ENCODE data around the gene MKRN1.
"Not testable (repeated sequence)": the region's sequence is repeated elsewhere in the genome, so short reads cannot be mapped to it uniquely, and the experiment has no call there.

MKRN1 gene

GRCh38 chr7:140484951-140485499 is 5.7 kb upstream of the MKRN1 start:
- no peak for DNase-seq

- no peak for DNase-seq
These were observed 5.2 kb upstream of the MKRN1 start for GRCh38 chr7:140484479-140484878.

GRCh38 chr7:140479739-140480084 is 407 bp upstream of the MKRN1 start:
- no peak for DNase-seq

- DNase-seq, result no peak
These were observed 851 bp downstream of the MKRN1 start for GRCh38 chr7:140478246-140479061.

DNA sequence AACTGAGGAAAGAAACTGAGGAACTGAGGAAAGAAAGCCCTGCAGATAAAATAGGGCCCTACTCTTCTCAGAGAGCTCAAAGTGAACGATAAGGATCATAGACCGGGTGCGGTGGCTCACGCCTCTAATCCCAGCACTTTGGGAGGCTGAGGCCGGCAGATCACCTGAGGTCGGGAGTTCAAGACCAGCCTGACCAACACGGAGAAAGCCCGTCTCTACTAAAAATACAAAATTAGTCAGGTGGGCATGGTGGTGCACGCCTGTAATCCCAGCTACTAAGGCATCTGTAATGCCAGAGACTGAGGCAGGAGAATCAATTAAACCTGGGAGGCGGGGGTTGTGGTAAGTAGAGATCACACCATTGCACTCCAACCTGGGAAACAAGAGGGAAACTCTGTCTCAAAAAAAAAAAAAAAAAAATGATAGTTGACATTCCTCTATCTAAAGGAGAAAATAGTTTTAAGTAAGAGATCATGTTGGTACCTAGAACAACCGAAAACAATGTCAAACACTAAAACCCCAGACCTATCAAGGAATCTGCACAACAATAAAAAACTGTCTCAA is 2.5 kb downstream of the MKRN1 start:
- DNase-seq, result no peak

GRCh38 chr7:140475747-140476333 is 3.5 kb downstream of the MKRN1 start:
- DNase-seq, result peak; percentile 84

DNA sequence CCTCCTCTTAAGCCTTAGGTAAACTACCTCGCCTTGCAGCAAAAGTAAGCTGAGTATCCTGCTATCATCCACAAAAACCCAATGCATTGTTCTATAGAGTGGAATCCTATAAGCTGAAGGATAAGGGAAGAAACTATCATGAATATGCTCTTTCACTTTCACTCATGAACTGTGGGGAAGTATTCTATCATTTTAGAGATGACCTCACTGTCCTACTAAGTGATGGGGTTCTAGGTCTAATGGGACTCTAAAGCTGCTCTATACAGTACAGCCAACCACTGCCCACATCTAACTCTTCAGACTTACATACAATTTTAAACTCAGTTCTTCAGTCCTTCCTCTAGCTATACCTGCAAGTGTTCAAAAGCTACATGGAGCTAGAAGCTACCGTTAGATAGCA is 16.2 kb downstream of the MKRN1 start:
- DNase-seq, result no peak

- no peak for DNase-seq
These were observed 20.4 kb downstream of the MKRN1 start for GRCh38 chr7:140458916-140459315.

DNA sequence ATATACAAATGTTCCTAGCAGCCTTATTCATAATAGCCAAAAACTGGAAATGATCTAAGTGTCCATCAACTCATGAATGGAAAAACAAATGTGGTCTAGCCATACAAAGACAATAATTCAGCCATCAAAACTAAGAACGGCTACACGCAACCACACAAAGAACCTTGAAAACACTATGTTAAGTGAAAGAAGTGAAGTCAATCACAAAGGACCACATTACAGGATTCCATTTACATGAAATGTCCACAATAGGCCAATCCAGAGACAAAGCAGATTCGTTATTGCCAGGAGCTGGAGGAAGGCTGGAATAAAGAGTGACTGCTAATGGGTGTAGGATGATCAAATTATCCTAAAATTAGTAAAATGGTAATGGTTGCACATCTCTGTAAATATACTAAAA is 21.1 kb downstream of the MKRN1 start:
- no peak for DNase-seq

DNA sequence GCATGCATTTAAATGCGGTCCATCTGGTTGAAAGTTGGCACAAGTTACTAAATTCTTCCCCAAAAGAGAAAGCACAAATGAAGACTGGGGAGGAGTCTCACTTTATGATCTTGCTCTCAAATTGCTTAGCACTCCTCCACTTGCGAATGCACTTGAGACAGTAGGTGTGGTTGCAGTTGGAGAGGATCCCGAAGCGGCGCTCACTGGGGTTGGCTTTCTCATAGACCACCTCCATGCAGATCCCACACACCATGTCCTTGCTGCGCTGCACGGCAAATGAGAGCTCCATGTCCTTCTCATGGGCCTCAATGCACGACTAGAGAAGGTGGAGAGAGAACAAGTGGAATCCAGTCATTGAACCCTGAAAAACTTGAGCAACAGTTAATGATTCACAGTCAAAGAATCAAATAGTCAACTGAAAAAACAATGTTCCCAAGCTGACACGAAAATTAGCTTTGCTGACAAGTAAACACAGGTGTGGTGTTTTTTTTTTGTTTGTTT is 22.7 kb downstream of the MKRN1 start:
- DNase-seq, result no peak

- DNase-seq, result no peak
These were observed 23.6 kb downstream of the MKRN1 start for GRCh38 chr7:140455743-140456142.

GRCh38 chr7:140454657-140455015 is 24.7 kb downstream of the MKRN1 start:
- DNase-seq, result no peak

- not testable (repeated sequence) for DNase-seq
These were observed 25.3 kb downstream of the MKRN1 start for GRCh38 chr7:140453785-140454656.

DNA sequence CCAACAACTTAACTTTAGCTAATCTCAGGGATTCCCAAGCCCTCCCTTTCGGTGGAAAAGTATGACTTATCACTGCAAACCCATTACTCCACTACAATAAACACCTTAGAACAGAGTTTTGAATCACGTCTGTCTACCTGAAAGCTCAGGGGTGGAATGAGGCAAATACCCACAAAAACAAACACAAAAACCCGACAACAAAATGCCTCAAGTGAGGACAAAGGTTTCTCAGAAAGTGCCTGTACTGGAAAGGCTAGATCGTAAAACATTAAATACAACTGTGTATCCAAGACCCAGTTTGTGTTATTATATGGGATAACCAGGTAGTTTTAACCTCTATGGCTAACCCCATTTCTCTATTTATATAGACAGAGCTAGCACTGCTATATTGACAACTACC is 26.0 kb downstream of the MKRN1 start:
- DNase-seq, result no peak

DNA sequence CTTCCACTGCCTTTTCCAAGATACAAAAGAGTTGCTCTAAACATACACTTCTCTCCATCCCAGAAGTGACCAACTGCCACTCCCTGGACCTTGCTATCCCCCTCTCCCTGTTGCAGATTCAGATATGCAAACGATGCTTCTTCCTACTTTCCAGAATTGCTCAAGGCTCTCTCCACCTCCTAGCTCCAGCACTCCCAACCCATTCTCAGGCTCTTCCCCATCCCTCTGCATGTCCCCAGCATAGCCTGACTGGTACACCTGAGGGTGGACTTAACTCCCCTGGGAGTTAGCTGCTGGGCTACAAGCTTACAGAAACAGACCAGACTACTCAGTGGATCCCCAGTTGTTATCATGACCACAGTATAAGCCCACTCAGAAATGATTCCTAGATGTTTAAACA is 27.6 kb downstream of the MKRN1 start:
- DNase-seq, result no peak

DNA sequence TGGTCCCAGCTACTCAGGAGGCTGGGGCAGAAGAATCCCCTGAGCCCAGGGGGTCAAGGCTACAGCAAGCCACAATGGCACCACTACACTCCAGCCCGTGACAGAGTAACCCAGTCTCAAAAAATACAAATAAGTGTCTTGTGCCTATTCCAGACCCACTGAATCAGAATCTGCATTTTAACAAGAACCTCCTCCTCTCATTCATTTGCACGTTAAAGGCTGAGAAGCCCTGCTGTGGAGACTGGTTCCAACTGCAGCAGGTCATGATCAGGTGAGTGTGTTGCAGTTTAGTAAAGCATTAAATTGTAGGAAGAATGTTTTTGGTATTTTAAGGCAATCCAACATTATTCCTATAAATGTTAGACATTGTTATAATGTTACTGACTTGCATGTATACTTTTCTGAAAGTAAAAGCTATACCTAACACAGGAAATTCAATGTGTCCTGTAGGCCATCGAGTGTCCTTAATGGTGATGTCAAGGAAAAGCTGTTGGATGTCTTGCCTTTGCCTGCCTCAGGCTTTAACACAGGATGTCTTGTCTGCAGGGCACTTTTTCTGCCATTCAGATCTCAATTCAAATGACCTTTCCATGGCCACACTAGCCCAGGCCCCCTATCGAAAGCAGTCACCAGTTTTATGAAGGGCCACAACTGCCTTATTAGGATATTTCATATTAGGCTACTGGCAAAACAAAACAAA is 30.4 kb downstream of the MKRN1 start:
- no peak for DNase-seq

DNA sequence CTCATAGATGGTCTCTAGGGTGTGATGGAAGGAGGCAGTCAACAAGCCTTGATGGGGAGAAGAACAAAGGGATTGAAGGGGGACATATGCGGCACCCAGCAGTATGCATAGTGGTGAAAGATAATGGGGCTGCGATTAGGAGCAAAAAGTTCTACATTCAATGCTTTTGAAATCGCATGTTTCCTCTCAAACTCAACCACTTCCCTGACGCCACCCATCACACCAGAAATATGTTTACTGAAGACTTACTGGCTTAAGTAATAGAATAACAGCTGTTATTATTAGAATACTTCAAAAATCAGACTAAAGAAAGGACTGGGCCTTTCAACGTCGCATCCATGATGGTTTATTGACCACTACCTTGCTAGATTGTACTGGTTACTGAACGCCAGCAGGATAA is 31.5 kb downstream of the MKRN1 start:
- no peak for DNase-seq

GRCh38 chr7:140446467-140446866 is 32.8 kb downstream of the MKRN1 start:
- DNase-seq, result no peak

GRCh38 chr7:140441519-140441918 is 37.8 kb downstream of the MKRN1 start:
- no peak for DNase-seq

GRCh38 chr7:140440593-140440992 is 38.7 kb downstream of the MKRN1 start:
- DNase-seq, result no peak

DNA sequence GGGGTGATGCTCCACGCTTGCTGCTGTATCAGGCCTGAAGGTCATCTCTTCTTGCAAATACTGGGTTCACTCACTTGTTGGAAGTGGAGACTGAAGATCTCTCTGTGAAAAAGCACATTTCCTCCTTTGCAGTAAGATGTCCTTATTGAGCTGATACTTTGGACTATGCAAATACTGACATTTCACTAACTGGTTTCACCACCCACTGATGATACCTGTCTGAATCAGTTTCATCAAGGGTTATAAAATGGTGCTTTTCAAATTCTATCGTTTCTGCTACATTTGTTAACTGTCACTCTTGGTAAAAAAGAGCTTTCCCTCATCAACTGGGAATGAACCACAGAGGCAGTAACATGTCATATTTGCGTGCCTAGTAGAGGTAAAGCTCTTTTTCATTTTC is 39.9 kb downstream of the MKRN1 start:
- no peak for DNase-seq

GRCh38 chr7:140435252-140435895 is 43.9 kb downstream of the MKRN1 start:
- no peak for DNase-seq
